Uterus (tissue), 4 donors: Measurements from ENCODE around the gene CCDC9. TPM values are rescaled to one million over a fixed set of nuclear protein-coding genes. Genes with fewer than 3 reads are reported as not detected.
A peak's percentile ranks its signal among the peaks of the same experiment; 100 is the strongest.

ENCODE experiments used
- DNase-seq, 2 donors: peaks; one replicate each; pipeline ENCODE4 v3.0.0-alpha.2; 2019 to 2020
- H3K27ac ChIP-seq, 2 donors: fragments of 200-600 bp; sonication (generic); 1 replicate in 1 of 2; 2 replicates in 1 of 2; pipeline ENCODE4 v1.5.1; 2016 to 2018
- H3K27me3 ChIP-seq, 2 donors: fragments of 200-600 bp; sonication (generic); one replicate each; pipeline ENCODE4 v1.5.1; 2018 to 2019; ENCODE audit warnings: control low read depth in 1 of 2
- H3K36me3 ChIP-seq, 2 donors: fragments of 200-600 bp; sonication (generic); one replicate each; pipeline ENCODE4 v1.5.1; 2019; ENCODE audit warnings: control low read depth in 1 of 2
- H3K4me1 ChIP-seq, 2 donors: fragments of 200-600 bp; sonication (generic); one replicate each; pipeline ENCODE4 v1.5.1; 2018 to 2019; ENCODE audit warnings: control low read depth in 1 of 2
- H3K4me3 ChIP-seq, 2 donors: fragments of 200-600 bp; sonication (generic); 1 replicate in 1 of 2; 2 replicates in 1 of 2; pipeline ENCODE4 v1.5.1; 2018 to 2019; ENCODE audit warnings: mild to moderate bottlenecking in 1 of 2
- H3K9me3 ChIP-seq, 2 donors: fragments of 200-600 bp; sonication (generic); one replicate each; pipeline ENCODE4 v1.5.1; 2019; ENCODE audit warnings: control low read depth in 1 of 2
- CTCF ChIP-seq, 4 experiments: fragments of 200-600 bp in 2 of 4; fragments of 450-650 bp in 2 of 4; sonication (generic) in 2 of 4; IDR thresholded peaks; one replicate each; pipeline ENCODE4 v1.5.1; 2016 to 2019; ENCODE audit warnings: antibody characterized with exemption in 4 of 4, mild to moderate bottlenecking in 2 of 4, moderate library complexity in 1 of 4
- POLR2A ChIP-seq, 2 donors: fragments of 450-650 bp; IDR thresholded peaks; one replicate each; pipeline ENCODE4 v1.6.1; 2016; ENCODE audit warnings: antibody characterized with exemption in 2 of 2, mild to moderate bottlenecking in 1 of 2, moderate library complexity in 1 of 2
- intact Hi-C: fragments of 100-400 bp; cut with DNase I; formaldehyde crosslinking; loops from one replicate; pipeline ENCODE4 v1.15.1; 2023; ENCODE audit warnings: low total_unique reads
- total RNA-seq, 4 donors: library from RNA; depleted of rRNA in 3 of 4; stranded (reverse); fragments of >200 nt in 3 of 4; gene quantifications; one replicate each; pipeline versions ENCODE4 v1.1.0 to v1.2.4, GENCODE V29; 2014 to 2023
- donor health status: DM: yes; HTN: yes; CAD: no.

The CCDC9 gene
- total RNA-seq, 4 donors from 2014 or later: 2.6 to 45.4 (median 8.1) TPM

DNA sequence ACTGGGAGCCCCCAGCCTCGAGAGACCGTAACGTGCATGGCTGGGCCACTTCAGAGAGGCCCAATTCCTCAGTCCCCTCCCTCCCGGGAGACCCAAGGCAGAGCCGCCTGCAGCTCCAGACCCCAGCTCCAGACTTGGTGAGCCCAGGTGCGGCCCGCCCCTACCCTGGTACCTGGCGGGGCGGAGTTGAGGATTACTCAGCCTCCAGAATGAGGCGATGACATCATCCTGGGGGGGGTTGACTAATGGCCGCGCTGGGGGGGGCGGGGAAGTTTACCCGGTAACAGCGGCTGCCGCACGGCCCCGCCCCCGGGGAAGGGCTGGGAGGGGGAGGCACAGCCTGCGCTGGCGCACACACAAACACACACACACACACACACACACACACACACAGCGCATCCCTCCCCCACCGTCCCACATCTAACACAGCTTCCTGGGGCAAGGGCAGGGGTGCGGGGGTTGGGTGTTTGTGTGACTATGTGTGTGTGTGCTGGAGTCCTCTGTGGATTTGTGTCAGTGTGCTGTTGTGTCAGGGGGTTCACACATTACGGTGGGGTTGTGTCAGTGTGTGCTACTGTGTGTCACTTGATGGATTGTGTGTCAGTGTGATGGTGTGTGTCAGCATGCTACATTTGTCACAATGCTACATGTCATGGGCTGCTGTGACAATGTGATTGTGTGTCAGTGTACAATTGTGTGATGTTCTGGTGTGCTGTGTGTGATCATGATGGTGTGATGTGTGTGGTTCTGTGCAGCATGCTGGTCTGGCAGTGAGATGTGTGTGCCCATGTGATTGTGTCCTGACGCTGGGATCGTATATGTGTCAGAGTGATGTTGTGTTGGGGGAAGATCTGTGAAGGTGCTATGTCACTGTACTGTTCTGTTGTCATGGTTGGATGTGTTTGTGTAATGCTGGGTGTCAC, 15.1 kb upstream of the CCDC9 start:
- Histone ChIP-seq H3K4me1 (peaks cover 4 to 21% of the 10 kb centered on the region in 2 donors), H3K27ac (peak overlapping the region in 1 of 2 donors; percentile 53), H3K27me3 (no peaks in the 10 kb centered on the region), H3K9me3 (no peaks in the 10 kb centered on the region), H3K4me3 (no peak overlapping the region), H3K36me3 (no peaks in the 10 kb centered on the region)
- TF ChIP-seq POLR2A (IDR thresholded peaks at IDR 0.05): peak in 1 of 2 donors; percentile 30
- no peak for TF ChIP-seq CTCF (IDR thresholded peaks at IDR 0.05)
- peak; percentile 72 to 86 for DNase-seq
- intact Hi-C loops: no loop called here

GRCh38 chr19:47241919-47242577, 14.3 kb upstream of the CCDC9 start:
- no peaks in the 10 kb centered on the region for H3K27me3 ChIP-seq
- no peak overlapping the region for H3K27ac ChIP-seq
- H3K9me3 ChIP-seq: no peaks in the 10 kb centered on the region
- TF ChIP-seq CTCF (IDR thresholded peaks at IDR 0.05): no peak
- no peak for TF ChIP-seq POLR2A (IDR thresholded peaks at IDR 0.05)
- H3K4me3 ChIP-seq: no peak overlapping the region
- intact Hi-C loops: no loop called here
- H3K36me3 ChIP-seq: no peaks in the 10 kb centered on the region
- DNase-seq: no peak
- H3K4me1 ChIP-seq: peaks cover 4 to 21% of the 10 kb centered on the region in 2 donors

- intact Hi-C loops: no loop called here
- H3K9me3 ChIP-seq: no peaks in the 10 kb centered on the region
- H3K27me3 ChIP-seq: no peaks in the 10 kb centered on the region
- DNase-seq: no peak
- H3K36me3 ChIP-seq: no peaks in the 10 kb centered on the region
- peak overlapping the region; percentile 71 to 73 for H3K27ac ChIP-seq
- TF ChIP-seq CTCF (IDR thresholded peaks at IDR 0.05) (no peak), POLR2A (IDR thresholded peaks at IDR 0.05) (no peak)
- peaks cover 4 to 21% of the 10 kb centered on the region in 2 donors for H3K4me1 ChIP-seq
- no peak overlapping the region for H3K4me3 ChIP-seq
These were observed 13.0 kb upstream of the CCDC9 start for GRCh38 chr19:47243364-47243775.

DNA sequence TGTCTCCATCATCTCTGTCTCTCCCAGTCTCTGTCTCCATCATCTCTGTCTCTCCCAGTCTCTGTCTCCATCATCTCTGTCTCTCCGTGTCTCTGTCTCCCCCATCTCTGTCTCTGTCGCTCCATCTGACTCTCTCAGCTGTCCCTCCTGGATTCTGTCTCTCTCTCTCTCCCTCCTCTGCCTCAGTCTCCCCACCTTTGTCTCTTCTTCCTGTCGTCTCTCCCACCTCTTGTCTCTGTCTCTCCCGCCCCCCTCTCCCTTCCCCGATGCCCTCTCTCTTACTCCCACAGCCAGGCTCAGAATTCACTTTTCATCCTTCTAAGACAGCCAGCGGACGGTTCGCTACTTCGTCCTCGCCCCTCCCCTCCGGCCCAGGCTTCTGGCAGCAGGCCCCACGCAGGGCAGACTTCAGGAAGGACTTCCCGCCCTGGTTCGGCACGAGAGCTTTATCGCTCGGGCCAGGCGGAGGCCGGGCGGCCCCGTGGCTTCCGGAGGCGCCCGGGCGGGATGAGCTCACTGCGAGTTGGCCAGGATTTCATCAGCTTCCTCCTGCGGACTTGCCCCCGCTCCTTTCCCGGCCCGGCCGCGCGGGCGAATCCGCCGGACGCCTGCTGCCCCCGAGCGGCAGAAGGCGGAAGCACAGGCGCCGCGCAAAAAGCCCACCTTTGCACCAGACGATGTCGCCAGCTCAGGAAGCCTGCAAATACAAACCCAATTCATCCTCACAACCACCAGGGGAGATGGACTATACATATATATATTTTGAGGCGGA, 12.4 kb upstream of the CCDC9 start:
- peak; percentile 94 for DNase-seq
- Histone ChIP-seq H3K4me3 (peak overlapping the region in 1 of 2 donors; percentile 6), H3K36me3 (no peaks in the 10 kb centered on the region), H3K27me3 (no peaks in the 10 kb centered on the region), H3K9me3 (no peaks in the 10 kb centered on the region), H3K4me1 (peaks cover 4 to 21% of the 10 kb centered on the region in 2 donors), H3K27ac (peak overlapping the region; percentile 71 to 73)
- intact Hi-C loops: no loop called here
- TF ChIP-seq POLR2A (IDR thresholded peaks at IDR 0.05): peak; percentile 40 to 60
- peak; percentile 97 to 100 (median 100) for TF ChIP-seq CTCF (IDR thresholded peaks at IDR 0.05)
